Neural cell (in vitro differentiated cells): ENCODE measurements around the gene AMIGO2. TPM values are rescaled to one million over a fixed set of nuclear protein-coding genes. Genes with fewer than 3 reads are reported as not detected.

Experiments
- H2AFZ ChIP-seq: fragments of 200-600, 300-800 bp; sonication (generic), shearing (Covaris generic); 2 replicates; pipeline ENCODE4 v1.6.0; 2014; ENCODE audit warnings: low read depth, mild to moderate bottlenecking, antibody characterized with exemption, low read length, moderate library complexity
- H3F3A ChIP-seq: fragments of 200-600 bp; shearing (Covaris generic); 2 replicates; pipeline ENCODE4 v1.6.1; 2016; ENCODE audit warnings: mild to moderate bottlenecking, moderate library complexity, mixed read lengths, antibody characterized with exemption, low read length; ENCODE audit not compliant: insufficient read depth, poor library complexity, severe bottlenecking
- H3K27ac ChIP-seq: fragments of 200-600, 300-800 bp; sonication (generic), shearing (Covaris generic); 2 replicates; pipeline ENCODE4 v1.5.1; 2014; ENCODE audit warnings: mild to moderate bottlenecking, low read length, moderate library complexity
- H3K27me3 ChIP-seq: fragments of 300-800, 200-600 bp; sonication (generic), shearing (Covaris generic); 2 replicates; pipeline ENCODE4 v1.6.0; 2014; ENCODE audit warnings: mild to moderate bottlenecking, low read depth, low read length, moderate library complexity; ENCODE audit not compliant: insufficient read depth
- H3K36me3 ChIP-seq: fragments of 300-800, 200-600 bp; sonication (generic), shearing (Covaris generic); 2 replicates; pipeline ENCODE4 v1.5.1; 2014; ENCODE audit warnings: mild to moderate bottlenecking, antibody characterized with exemption, low read length, moderate library complexity; ENCODE audit not compliant: insufficient read depth
- H3K4me2 ChIP-seq: fragments of 300-800, 200-600 bp; sonication (generic), shearing (Covaris generic); 2 replicates; pipeline ENCODE4 v1.6.0; 2014; ENCODE audit warnings: mild to moderate bottlenecking, low read length
- H3K4me3 ChIP-seq: fragments of 300-800, 200-600 bp; sonication (generic), shearing (Covaris generic); 2 replicates; pipeline ENCODE4 v1.5.1; 2014; ENCODE audit warnings: mild to moderate bottlenecking, low read length, moderate library complexity
- H3K79me2 ChIP-seq: fragments of 200-600 bp; shearing (Covaris generic); replicated peaks from 2 replicates; pipeline ENCODE4 v1.6.0; 2014; ENCODE audit warnings: mild to moderate bottlenecking, low read length, moderate library complexity; ENCODE audit not compliant: insufficient read depth
- H3K9ac ChIP-seq: fragments of 300-800, 200-600 bp; sonication (generic), shearing (Covaris generic); 2 replicates; pipeline ENCODE4 v1.6.1; 2016; ENCODE audit warnings: mild to moderate bottlenecking, low read length, mixed read lengths
- H3K9me2 ChIP-seq: fragments of 200-600 bp; shearing (Covaris generic); 2 replicates; pipeline ENCODE4 v1.6.1; 2016; ENCODE audit warnings: mild to moderate bottlenecking, low read length, mixed read lengths; ENCODE audit not compliant: insufficient read depth
- H3K9me3 ChIP-seq: fragments of 200-600, 300-800 bp; sonication (generic), shearing (Covaris generic); 2 replicates; pipeline ENCODE4 v1.6.1; 2016; ENCODE audit warnings: mild to moderate bottlenecking, mixed run types, low read length, moderate library complexity, mixed read lengths
- H4K20me1 ChIP-seq: fragments of 200-600 bp; shearing (Covaris generic); 2 replicates; pipeline ENCODE4 v1.6.1; 2016; ENCODE audit warnings: mild to moderate bottlenecking, mixed run types; ENCODE audit not compliant: insufficient read depth
- CTCF ChIP-seq: fragments of 450-650 bp; IDR thresholded peaks from 2 replicates; pipeline ENCODE4 v1.5.1; 2014; ENCODE audit warnings: antibody characterized with exemption, mild to moderate bottlenecking, moderate library complexity; ENCODE audit not compliant: poor library complexity, severe bottlenecking
- EP300 ChIP-seq: fragments of 450-650 bp; conservative IDR thresholded peaks from 2 replicates; pipeline ENCODE4 v1.6.1; 2014; ENCODE audit warnings: antibody characterized with exemption, mild to moderate bottlenecking, moderate library complexity; ENCODE audit not compliant: poor library complexity, severe bottlenecking
- EZH2 ChIP-seq: fragments of 200-600, 300-800 bp; shearing (Covaris generic), sonication (generic); IDR thresholded peaks from 2 replicates; pipeline ENCODE4 v1.6.1; 2014; ENCODE audit warnings: antibody characterized with exemption, low read length, borderline replicate concordance, mild to moderate bottlenecking; ENCODE audit not compliant: insufficient read depth, poor library complexity, severe bottlenecking
- MXI1 ChIP-seq: fragments of 450-650 bp; conservative IDR thresholded peaks from 2 replicates; pipeline ENCODE4 v1.6.1; 2014; ENCODE audit warnings: antibody characterized with exemption, mild to moderate bottlenecking; ENCODE audit not compliant: poor library complexity, severe bottlenecking
- POLR2AphosphoS5 ChIP-seq: IDR thresholded peaks from 2 replicates; pipeline ENCODE4 v1.6.1; 2012
- RAD21 ChIP-seq: fragments of 450-650 bp; conservative IDR thresholded peaks from 2 replicates; pipeline ENCODE4 v1.6.1; 2014; ENCODE audit warnings: antibody characterized with exemption, mild to moderate bottlenecking, moderate library complexity
- REST ChIP-seq: IDR thresholded peaks from 2 replicates; pipeline ENCODE4 v1.6.1; 2012; ENCODE audit warnings: borderline replicate concordance
- SMC3 ChIP-seq: fragments of 450-650 bp; conservative IDR thresholded peaks from 2 replicates; pipeline ENCODE4 v1.6.1; 2014; ENCODE audit warnings: antibody characterized with exemption, mild to moderate bottlenecking, moderate library complexity; ENCODE audit not compliant: poor library complexity
- TAF1 ChIP-seq: IDR thresholded peaks from 2 replicates; pipeline ENCODE4 v1.6.1; 2012; ENCODE audit warnings: low read depth
- polyA plus RNA-seq: library from polyadenylated mRNA; depleted of rRNA; stranded (reverse); fragments of >200 nt; gene quantifications from 2 replicates; pipeline ENCODE4 v1.2.3, GENCODE V29; 2014

The AMIGO2 gene
- polyA plus RNA-seq, 1 donor from 2014 or later = 3.1 TPM

GRCh38 chr12:47067176-47067575, 12.6 kb downstream of the AMIGO2 start:
- Histone ChIP-seq H3K4me2 (no peak overlapping the region), H3F3A (no peaks in the 10 kb centered on the region), H2AFZ (no peak overlapping the region), H4K20me1 (no peaks in the 10 kb centered on the region), H3K27me3 (no peaks in the 10 kb centered on the region), H3K9ac (no peak overlapping the region), H3K27ac (no peak overlapping the region), H3K4me3 (no peak overlapping the region), H3K9me2 (no peaks in the 10 kb centered on the region), H3K9me3 (no peaks in the 10 kb centered on the region), H3K79me2 (no peaks in the 10 kb centered on the region), H3K36me3 (no peaks in the 10 kb centered on the region)
- TF ChIP-seq EP300 (no peak), RAD21 (no peak), REST (no peak), TAF1 (no peak), CTCF (no peak), POLR2AphosphoS5 (no peak), MXI1 (no peak), SMC3 (no peak), EZH2 (no peak)

DNA sequence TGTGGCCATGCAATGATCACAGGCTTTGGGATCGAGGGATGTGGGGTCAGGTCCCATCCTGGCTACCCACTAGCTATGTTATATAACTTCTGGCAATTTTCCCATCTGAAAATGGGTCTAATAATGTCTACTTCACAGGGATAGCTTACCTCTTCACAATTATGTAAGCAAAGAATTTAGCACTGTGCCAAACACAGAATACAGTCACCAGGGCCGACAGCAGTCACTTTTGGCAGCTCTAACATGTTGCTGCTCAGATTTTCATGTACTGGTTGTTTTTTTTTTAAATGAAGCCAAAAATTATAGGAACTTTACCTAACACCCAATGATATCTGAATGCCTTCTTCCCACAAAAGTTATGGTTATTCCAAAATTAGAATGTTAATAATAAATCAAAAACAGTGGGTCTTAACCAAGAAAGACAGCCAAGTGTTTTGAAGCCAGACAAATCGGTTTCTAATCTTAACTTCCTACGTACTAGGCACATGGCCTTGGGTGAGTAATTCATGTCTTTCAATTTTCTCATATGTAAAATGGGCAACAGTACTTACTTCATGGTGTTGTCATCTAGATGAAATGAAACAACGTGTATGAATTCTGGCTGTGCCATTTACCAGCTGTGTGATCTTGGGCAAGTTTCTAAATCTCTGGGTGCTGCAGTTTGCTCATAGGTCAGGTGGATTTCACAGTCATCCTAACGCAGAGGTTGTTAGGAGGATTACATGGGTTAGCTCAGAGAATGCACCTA, 13.3 kb downstream of the AMIGO2 start:
- H3F3A ChIP-seq = no peaks in the 10 kb centered on the region
- H3K9me2 ChIP-seq = no peaks in the 10 kb centered on the region
- H3K27me3 ChIP-seq = no peaks in the 10 kb centered on the region
- no peaks in the 10 kb centered on the region for H3K79me2 ChIP-seq
- H3K4me2 ChIP-seq = no peak overlapping the region
- no peaks in the 10 kb centered on the region for H3K9me3 ChIP-seq
- H3K27ac ChIP-seq = no peak overlapping the region
- no peak overlapping the region for H2AFZ ChIP-seq
- no peak overlapping the region for H3K9ac ChIP-seq
- no peaks in the 10 kb centered on the region for H4K20me1 ChIP-seq
- H3K4me3 ChIP-seq = no peak overlapping the region
- TF ChIP-seq CTCF (no peak), EZH2 (no peak), POLR2AphosphoS5 (no peak), MXI1 (no peak), RAD21 (no peak), SMC3 (no peak), EP300 (no peak), TAF1 (no peak), REST (no peak)
- H3K36me3 ChIP-seq = no peaks in the 10 kb centered on the region
